ENCODE results near the gene SLC25A24. TPM values are rescaled to one million over a fixed set of nuclear protein-coding genes. Genes with fewer than 3 reads are reported as not detected.
A peak's percentile ranks its signal among the peaks of the same experiment; 100 is the strongest.

SLC25A24 gene
- total and polyA plus RNA-seq, 9 of the 15 experiments (the other 6 are each of a cell fraction or from before 2014, with no cell fraction given) = 6.9 to 34.9 (median 25.4) TPM

GRCh38 chr1:108192581-108192980 lies 7.6 kb downstream of the SLC25A24 start:
- Histone ChIP-seq H3K4me1 (replicated peaks in 1 of 2; ENCODE audit: control insufficient read depth in 2 of 2, insufficient read depth in 2 of 2, low read length in 2 of 2) (no peaks in the 10 kb centered on the region), H3K36me3 (ENCODE audit: control insufficient read depth, insufficient read depth, low read length) (peaks cover 36% of the 10 kb centered on the region; the same call in 2 of the 3 replicates), H3K9ac (ENCODE audit: insufficient read depth in 1 of 2, low read depth in 2 of 2, low read length in 2 of 2) (no peak overlapping the region), H3K27me3 (ENCODE audit: control insufficient read depth in 2 of 2, insufficient read depth in 2 of 2, low read length in 2 of 2) (no peaks in the 10 kb centered on the region), H3K4me2 (ENCODE audit: insufficient read depth, low read length) (no peak overlapping the region), H3K9me1 (ENCODE audit: control insufficient read depth, insufficient read depth, low read length) (no peaks in the 10 kb centered on the region), H3K4me3 (no peak overlapping the region), H2AFZ (ENCODE audit: low read depth, low read length) (no peak overlapping the region), H3K9me3 (replicated peaks; ENCODE audit: control insufficient read depth, insufficient read depth, low read depth, low read length) (peaks cover 17% of the 10 kb centered on the region), H3K79me2 (ENCODE audit: control insufficient read depth, insufficient read depth, low read length) (no peaks in the 10 kb centered on the region), H3K27ac (ENCODE audit: extremely low read depth, low read depth, low read length) (no peak overlapping the region), H4K20me1 (replicated peaks; ENCODE audit: control insufficient read depth, insufficient read depth, low read length) (no peaks in the 10 kb centered on the region)
- FAIRE-seq = no peak
- POLR2A ChIA-PET = no interaction called here
- in situ Hi-C loops (cut with MboI) (no loop called here), intact Hi-C loops (cut with micrococcal nuclease) (no loop called here)
- TF ChIP-seq POLR2G (IDR thresholded peaks at IDR 0.05; ENCODE audit: low read depth, low read length) (peak; percentile 30; the same call in 1 of the 2 replicates), ZBTB33 (CRISPR knock-in tag; IDR thresholded peaks at IDR 0.05) (peak; percentile 72; the same call in 1 of the 2 replicates), NR0B1 (IDR thresholded peaks at IDR 0.05; ENCODE audit: partially characterized antibody) (no peak), MTA3 (IDR thresholded peaks at IDR 0.05; ENCODE audit: borderline replicate concordance) (no peak), RBFOX2 (IDR thresholded peaks at IDR 0.05; ENCODE audit: low read depth, low read length) (peak; percentile 44; the same call in 1 of the 2 replicates)
- no TSS peak for BruUV-seq (replicated peaks)
- DNase-seq (ENCODE audit: extremely low read depth in 1 of 4, low spot score in 3 of 4) = no peak
- CTCF ChIA-PET (ENCODE audit: low intra/inter-chr PET ratio) = no interaction called here
- WGBS (ENCODE audit: insufficient coverage, low coverage, missing lambda C conversion rate) = 95% methylated on average over 28 of the region's 28 CpGs
- no peak for ATAC-seq

Data from K562 (cell line).